Nephron progenitor cell (in vitro differentiated cells): ENCODE data around the gene CHD2.
A peak's percentile ranks its signal among the peaks of the same experiment; 100 is the strongest.

Source experiments
- DNase-seq: peaks from one replicate; pipeline ENCODE4 v3.0.0; 2021
- H3K27ac Mint-ChIP-seq: 2 replicates; pipeline ENCODE4 v1.8.0; 2021; ENCODE audit warnings: mild to moderate bottlenecking, moderate library complexity, mixed read lengths
- H3K27me3 Mint-ChIP-seq: 2 replicates; pipeline ENCODE4 v1.8.0; 2021; ENCODE audit warnings: mild to moderate bottlenecking, low read depth, mixed read lengths; ENCODE audit not compliant: poor library complexity
- H3K36me3 Mint-ChIP-seq: 2 replicates; pipeline ENCODE4 v1.8.0; 2021; ENCODE audit warnings: low read depth, mixed read lengths
- H3K4me1 Mint-ChIP-seq: 2 replicates; pipeline ENCODE4 v1.8.0; 2021; ENCODE audit warnings: mixed read lengths
- H3K4me3 Mint-ChIP-seq: 2 replicates; pipeline ENCODE4 v1.8.0; 2021; ENCODE audit warnings: mild to moderate bottlenecking, moderate library complexity, mixed read lengths
- H3K9me3 Mint-ChIP-seq: 2 replicates; pipeline ENCODE4 v1.8.0; 2021; ENCODE audit warnings: mild to moderate bottlenecking, moderate library complexity, mixed read lengths
- CTCF ChIP-seq: fragments of 200-600 bp; sonication (generic); IDR thresholded peaks from 2 replicates; pipeline ENCODE4 v1.5.0; 2021; ENCODE audit warnings: antibody characterized with exemption

CHD2 gene

GRCh38 chr15:93067649-93068085 is 167.5 kb downstream of the CHD2 start:
- no peak for DNase-seq
- Mint-ChIP-seq H3K9me3 (no peaks in the 10 kb centered on the region), H3K4me3 (peak overlapping the region; percentile 34), H3K27ac (peak overlapping the region; percentile 19), H3K36me3 (peaks cover 35% of the 10 kb centered on the region), H3K27me3 (peaks cover 2% of the 10 kb centered on the region), H3K4me1 (peaks cover 91% of the 10 kb centered on the region)
- TF ChIP-seq CTCF = no peak

- Mint-ChIP-seq H3K9me3 (no peaks in the 10 kb centered on the region), H3K4me1 (peaks cover 86% of the 10 kb centered on the region), H3K36me3 (peaks cover 35% of the 10 kb centered on the region), H3K27ac (peak overlapping the region; percentile 6), H3K27me3 (peaks cover 2% of the 10 kb centered on the region), H3K4me3 (no peak overlapping the region)
- no peak for DNase-seq
- TF ChIP-seq CTCF = no peak
These were observed 168.6 kb downstream of the CHD2 start for GRCh38 chr15:93068581-93069199.

GRCh38 chr15:93070132-93070531 is 170.0 kb downstream of the CHD2 start:
- H3K9me3 Mint-ChIP-seq = no peaks in the 10 kb centered on the region
- DNase-seq = no peak
- peaks cover 85% of the 10 kb centered on the region for H3K4me1 Mint-ChIP-seq
- peak overlapping the region; percentile 98 for H3K4me3 Mint-ChIP-seq
- peaks cover 26% of the 10 kb centered on the region for H3K36me3 Mint-ChIP-seq
- TF ChIP-seq CTCF = no peak
- peak overlapping the region; percentile 99 for H3K27ac Mint-ChIP-seq
- H3K27me3 Mint-ChIP-seq = peaks cover 7% of the 10 kb centered on the region

- peaks cover 22% of the 10 kb centered on the region for H3K36me3 Mint-ChIP-seq
- peaks cover 11% of the 10 kb centered on the region for H3K27me3 Mint-ChIP-seq
- peak overlapping the region; percentile 99 for H3K27ac Mint-ChIP-seq
- no peaks in the 10 kb centered on the region for H3K9me3 Mint-ChIP-seq
- DNase-seq = no peak
- TF ChIP-seq CTCF = no peak
- H3K4me1 Mint-ChIP-seq = peaks cover 80% of the 10 kb centered on the region
- peak overlapping the region; percentile 98 for H3K4me3 Mint-ChIP-seq
These were observed 170.6 kb downstream of the CHD2 start for GRCh38 chr15:93070551-93071296.

- peaks cover 18% of the 10 kb centered on the region for H3K36me3 Mint-ChIP-seq
- peak overlapping the region; percentile 99 for H3K27ac Mint-ChIP-seq
- peaks cover 11% of the 10 kb centered on the region for H3K27me3 Mint-ChIP-seq
- peak overlapping the region; percentile 98 for H3K4me3 Mint-ChIP-seq
- peaks cover 75% of the 10 kb centered on the region for H3K4me1 Mint-ChIP-seq
- TF ChIP-seq CTCF = no peak
- DNase-seq = peak; percentile 37
- H3K9me3 Mint-ChIP-seq = no peaks in the 10 kb centered on the region
These were observed 171.4 kb downstream of the CHD2 start for GRCh38 chr15:93071469-93071936.
